ENCODE results near the gene BNC2.
A peak's percentile ranks its signal among the peaks of the same experiment; 100 is the strongest.
"Not testable (repeated sequence)": the region's sequence is repeated elsewhere in the genome, so short reads cannot be mapped to it uniquely, and the experiment has no call there.

Gene BNC2

DNA sequence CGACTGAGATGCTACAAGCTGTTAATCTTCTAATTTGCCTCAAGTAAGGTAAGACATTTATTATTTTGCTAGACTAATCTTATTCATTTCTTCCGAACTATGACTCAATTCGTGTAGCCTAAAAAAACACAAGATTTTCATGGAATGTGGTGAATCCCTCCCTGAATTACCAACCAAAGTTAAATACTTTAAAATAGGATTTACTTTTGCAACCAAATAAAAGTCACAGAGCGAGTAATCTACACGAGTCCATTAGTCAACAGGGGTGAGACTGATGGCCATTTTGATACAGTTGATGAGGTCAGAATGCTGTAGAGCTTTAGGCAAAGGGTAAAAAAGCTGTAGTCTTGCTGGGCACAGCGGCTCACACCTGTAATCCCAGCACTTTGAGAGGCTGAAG, 13.1 kb upstream of the BNC2 start:
- ChIA-PET CTCF (interaction anchor here (0.6 kb wide), 1 partner anchor 170 kb away, joined by 5 read pairs; no protein-coding TSS in a partner anchor), POLR2A (no interaction called here)
- no peak for DNase-seq (ENCODE audit: extremely low spot score)
- TF ChIP-seq FOXA1 (IDR thresholded peaks at IDR 0.05) (no peak), BHLHE40 (IDR thresholded peaks at IDR 0.05; ENCODE audit: borderline replicate concordance) (no peak), SP1 (IDR thresholded peaks at IDR 0.05) (no peak), LEF1 (IDR thresholded peaks at IDR 0.05; ENCODE audit: borderline replicate concordance) (no peak), HDGF (IDR thresholded peaks at IDR 0.05; ENCODE audit: borderline replicate concordance) (no peak), NFRKB (IDR thresholded peaks at IDR 0.05) (no peak), ARNT (IDR thresholded peaks at IDR 0.05) (no peak), ELF4 (IDR thresholded peaks at IDR 0.05) (no peak), FOXK2 (IDR thresholded peaks at IDR 0.05) (no peak), TARDBP (IDR thresholded peaks at IDR 0.05) (no peak), L3MBTL2 (conservative IDR thresholded peaks at IDR 0.05) (no peak), CTBP1 (IDR thresholded peaks at IDR 0.05; ENCODE audit: borderline replicate concordance) (no peak), FOXM1 (IDR thresholded peaks at IDR 0.05; ENCODE audit: borderline replicate concordance) (no peak), ZNF384 (IDR thresholded peaks at IDR 0.05) (no peak), SUZ12 (IDR thresholded peaks at IDR 0.05) (no peak)
- TF ChIP-seq, protein P1, sequence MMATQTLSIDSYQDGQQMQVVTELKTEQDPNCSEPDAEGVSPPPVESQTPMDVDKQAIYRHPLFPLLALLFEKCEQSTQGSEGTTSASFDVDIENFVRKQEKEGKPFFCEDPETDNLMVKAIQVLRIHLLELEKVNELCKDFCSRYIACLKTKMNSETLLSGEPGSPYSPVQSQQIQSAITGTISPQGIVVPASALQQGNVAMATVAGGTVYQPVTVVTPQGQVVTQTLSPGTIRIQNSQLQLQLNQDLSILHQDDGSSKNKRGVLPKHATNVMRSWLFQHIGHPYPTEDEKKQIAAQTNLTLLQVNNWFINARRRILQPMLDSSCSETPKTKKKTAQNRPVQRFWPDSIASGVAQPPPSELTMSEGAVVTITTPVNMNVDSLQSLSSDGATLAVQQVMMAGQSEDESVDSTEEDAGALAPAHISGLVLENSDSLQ (IDR thresholded peaks at IDR 0.05): no peak

DNA sequence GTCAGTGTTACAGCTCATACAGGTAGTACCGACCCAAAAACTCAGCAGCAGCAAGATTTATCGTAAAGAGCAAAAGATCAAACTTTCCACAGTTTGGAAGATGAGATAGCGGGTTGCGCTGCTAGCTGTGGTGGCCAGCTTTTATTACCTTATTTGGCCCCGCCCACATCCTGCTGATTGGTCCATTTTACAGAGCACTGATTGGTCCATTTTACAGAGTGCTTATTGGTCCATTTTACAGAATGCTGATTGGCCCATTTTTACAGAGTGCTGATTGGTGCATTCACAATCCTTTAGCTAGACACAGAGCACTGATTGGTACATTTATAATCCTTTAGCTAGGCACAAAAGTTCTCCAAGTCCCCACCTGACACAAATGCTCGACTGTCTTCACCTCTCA, 12.0 kb upstream of the BNC2 start:
- CTCF ChIA-PET; POLR2A ChIA-PET; DNase-seq (ENCODE audit: extremely low spot score): not testable (repeated sequence)

DNA sequence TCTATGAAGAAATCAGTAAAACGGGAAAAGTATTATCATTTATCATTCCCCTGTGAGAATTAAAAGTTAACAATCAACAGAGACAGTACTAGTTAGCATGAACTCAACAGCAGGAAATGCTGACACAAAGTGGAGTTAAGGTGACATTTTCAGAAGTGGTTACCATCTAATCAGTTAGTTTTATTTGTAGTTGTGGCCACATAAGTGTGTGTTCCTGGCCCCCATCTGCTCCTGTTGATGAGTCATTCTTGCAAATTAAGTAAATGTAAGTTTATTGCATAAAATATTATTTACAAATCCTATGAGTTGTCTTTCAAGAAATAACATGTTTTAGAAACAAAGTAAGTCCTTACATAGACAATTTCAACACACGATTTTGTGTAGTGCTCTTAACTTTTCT, 8.9 kb upstream of the BNC2 start:
- no peak for TF ChIP-seq FOXA1 (IDR thresholded peaks at IDR 0.05)
- TF ChIP-seq SUZ12 (IDR thresholded peaks at IDR 0.05): no peak
- TF ChIP-seq FOXK2 (IDR thresholded peaks at IDR 0.05): no peak
- no peak for TF ChIP-seq ZNF384 (IDR thresholded peaks at IDR 0.05)
- ChIA-PET CTCF (no interaction called here), POLR2A (no interaction called here)
- no peak for DNase-seq (ENCODE audit: extremely low spot score)

DNA sequence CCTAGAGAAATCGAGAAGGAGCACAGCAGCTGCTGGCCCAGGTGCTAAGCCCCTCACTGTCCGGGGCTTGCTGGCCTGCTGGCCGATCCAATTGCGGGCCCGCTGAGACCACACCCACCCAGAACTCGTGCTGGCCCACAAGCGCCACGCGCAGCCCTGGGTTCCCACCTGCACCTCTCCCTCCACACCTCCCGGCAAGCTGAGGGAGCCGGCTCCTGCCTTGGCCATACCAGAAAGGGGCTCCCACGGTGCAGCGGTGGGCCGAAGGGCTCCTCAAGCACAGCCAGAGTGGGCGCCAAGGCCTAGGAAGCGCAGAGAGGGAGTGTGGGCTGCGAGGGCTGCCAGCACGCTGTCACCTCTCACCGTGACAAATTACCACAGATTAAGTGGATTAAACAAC, 6.8 kb upstream of the BNC2 start:
- TF ChIP-seq, protein P1 (IDR thresholded peaks at IDR 0.05): no peak
- TF ChIP-seq CTBP1 (IDR thresholded peaks at IDR 0.05; ENCODE audit: borderline replicate concordance): no peak
- no peak for TF ChIP-seq ARNT (IDR thresholded peaks at IDR 0.05)
- no peak for TF ChIP-seq FOXA1 (IDR thresholded peaks at IDR 0.05)
- TF ChIP-seq SP1 (IDR thresholded peaks at IDR 0.05): no peak
- no peak for TF ChIP-seq ELF4 (IDR thresholded peaks at IDR 0.05)
- TF ChIP-seq HDGF (IDR thresholded peaks at IDR 0.05; ENCODE audit: borderline replicate concordance): no peak
- ChIA-PET POLR2A (no interaction called here), CTCF (no interaction called here)
- DNase-seq (ENCODE audit: extremely low spot score): no peak

DNA sequence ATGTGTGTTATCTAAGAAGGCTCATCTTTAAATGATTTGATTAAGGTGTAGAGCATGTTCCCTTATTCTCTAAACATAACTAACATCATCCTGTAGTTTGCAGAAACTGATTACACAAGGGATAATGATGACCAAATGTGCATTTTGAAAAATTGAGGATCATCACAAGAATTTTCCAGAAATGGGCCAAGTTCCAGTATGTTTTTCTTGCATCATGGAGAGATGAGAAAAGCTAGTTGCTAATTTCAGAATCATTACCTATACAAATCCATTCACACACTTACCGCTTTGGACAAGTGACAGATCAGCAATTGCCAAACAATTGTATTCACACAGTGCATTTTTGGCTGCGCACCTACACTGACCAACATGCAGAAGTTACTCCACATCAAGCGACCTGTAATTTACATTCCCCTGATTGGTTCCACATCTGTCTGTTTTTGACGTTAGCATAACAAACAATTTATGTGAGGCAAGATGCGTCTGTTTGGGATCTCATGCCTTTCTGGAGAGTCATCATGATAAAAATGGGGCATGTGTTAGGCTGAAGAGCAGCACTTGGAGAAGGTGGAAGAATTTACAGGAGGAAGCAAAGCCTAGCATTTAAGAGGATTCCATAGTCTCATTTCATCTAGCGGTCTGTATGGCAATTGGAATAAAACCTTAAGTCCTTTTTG, 2.8 kb upstream of the BNC2 start:
- ChIA-PET POLR2A (no interaction called here), CTCF (no interaction called here)
- TF ChIP-seq FOXK2 (IDR thresholded peaks at IDR 0.05) (no peak), ELF4 (IDR thresholded peaks at IDR 0.05) (no peak), TARDBP (IDR thresholded peaks at IDR 0.05) (no peak), SUZ12 (IDR thresholded peaks at IDR 0.05) (no peak), CTBP1 (IDR thresholded peaks at IDR 0.05; ENCODE audit: borderline replicate concordance) (no peak), LEF1 (IDR thresholded peaks at IDR 0.05; ENCODE audit: borderline replicate concordance) (no peak), FOXA1 (IDR thresholded peaks at IDR 0.05) (no peak), HDGF (IDR thresholded peaks at IDR 0.05; ENCODE audit: borderline replicate concordance) (no peak), L3MBTL2 (conservative IDR thresholded peaks at IDR 0.05) (no peak), ZNF384 (IDR thresholded peaks at IDR 0.05) (no peak), SP1 (IDR thresholded peaks at IDR 0.05) (no peak), ARNT (IDR thresholded peaks at IDR 0.05) (no peak), FOXM1 (IDR thresholded peaks at IDR 0.05; ENCODE audit: borderline replicate concordance) (no peak), BHLHE40 (IDR thresholded peaks at IDR 0.05; ENCODE audit: borderline replicate concordance) (no peak), NFRKB (IDR thresholded peaks at IDR 0.05) (no peak)
- TF ChIP-seq, protein P1 (IDR thresholded peaks at IDR 0.05): no peak
- DNase-seq (ENCODE audit: extremely low spot score): no peak

DNA sequence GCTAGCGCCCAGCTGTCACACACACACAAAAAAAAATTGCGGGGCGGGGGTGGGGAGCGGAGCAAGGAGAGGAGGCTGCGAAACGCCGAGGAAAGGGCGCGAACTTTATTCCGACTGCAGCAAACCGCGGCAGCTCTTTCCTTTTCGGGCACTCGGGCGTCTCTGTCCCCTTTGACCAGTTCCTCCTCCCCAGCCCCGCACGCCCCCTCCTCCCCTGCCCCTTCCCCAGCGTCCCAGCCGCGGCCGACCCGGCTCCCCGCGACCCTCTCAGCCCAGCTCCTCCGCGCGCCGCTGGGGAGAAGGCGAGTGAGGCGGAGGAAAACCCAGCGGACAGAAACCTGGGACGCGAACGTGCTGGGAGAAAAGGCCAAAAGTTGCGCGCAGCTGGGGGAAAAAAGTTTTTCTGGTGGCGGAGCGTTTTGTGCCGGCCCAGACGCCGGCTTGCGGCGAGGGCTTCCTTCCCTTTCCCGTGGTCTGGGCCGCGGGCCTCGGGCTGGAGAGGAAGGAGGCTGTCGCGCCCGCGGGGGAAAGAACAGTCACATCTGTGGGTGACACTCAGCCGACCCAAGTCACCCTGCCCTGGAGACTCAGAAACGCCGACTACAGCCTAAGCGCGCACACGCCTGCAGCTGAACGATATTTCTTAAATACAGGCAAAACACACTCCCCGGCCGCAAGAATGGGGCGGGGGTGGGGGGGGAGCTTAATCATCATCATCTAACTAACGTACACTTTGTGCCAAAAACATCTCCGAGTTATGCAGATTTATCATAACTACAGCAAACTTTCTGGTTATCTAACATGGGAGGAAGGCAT, 1.1 kb upstream of the BNC2 start:
- POLR2A ChIA-PET: interaction anchor here (0.6 to 0.8 kb wide), 2 partner anchors 74 to 291 kb away, joined by 3 to 4 read pairs; no protein-coding TSS in a partner anchor
- CTCF ChIA-PET: no interaction called here
- TF ChIP-seq ZNF384 (IDR thresholded peaks at IDR 0.05): no peak
- no peak for TF ChIP-seq FOXA1 (IDR thresholded peaks at IDR 0.05)
- no peak for TF ChIP-seq NFRKB (IDR thresholded peaks at IDR 0.05)
- no peak for TF ChIP-seq L3MBTL2 (conservative IDR thresholded peaks at IDR 0.05)
- no peak for TF ChIP-seq BHLHE40 (IDR thresholded peaks at IDR 0.05; ENCODE audit: borderline replicate concordance)
- no peak for TF ChIP-seq CTBP1 (IDR thresholded peaks at IDR 0.05; ENCODE audit: borderline replicate concordance)
- TF ChIP-seq, protein P1 (IDR thresholded peaks at IDR 0.05): no peak
- TF ChIP-seq FOXM1 (IDR thresholded peaks at IDR 0.05; ENCODE audit: borderline replicate concordance): no peak
- no peak for TF ChIP-seq LEF1 (IDR thresholded peaks at IDR 0.05; ENCODE audit: borderline replicate concordance)
- no peak for TF ChIP-seq TARDBP (IDR thresholded peaks at IDR 0.05)
- TF ChIP-seq HDGF (IDR thresholded peaks at IDR 0.05; ENCODE audit: borderline replicate concordance): no peak
- no peak for TF ChIP-seq ARNT (IDR thresholded peaks at IDR 0.05)
- no peak for TF ChIP-seq SUZ12 (IDR thresholded peaks at IDR 0.05)
- peak; percentile 21 for DNase-seq (ENCODE audit: extremely low spot score)
